ENCODE measurements around the gene TNFRSF9. TPM values are rescaled to one million over a fixed set of nuclear protein-coding genes. Genes with fewer than 3 reads are reported as not detected.

Gene TNFRSF9
- total and polyA plus RNA-seq, 2 experiments from 2014 or later = not detected

DNA sequence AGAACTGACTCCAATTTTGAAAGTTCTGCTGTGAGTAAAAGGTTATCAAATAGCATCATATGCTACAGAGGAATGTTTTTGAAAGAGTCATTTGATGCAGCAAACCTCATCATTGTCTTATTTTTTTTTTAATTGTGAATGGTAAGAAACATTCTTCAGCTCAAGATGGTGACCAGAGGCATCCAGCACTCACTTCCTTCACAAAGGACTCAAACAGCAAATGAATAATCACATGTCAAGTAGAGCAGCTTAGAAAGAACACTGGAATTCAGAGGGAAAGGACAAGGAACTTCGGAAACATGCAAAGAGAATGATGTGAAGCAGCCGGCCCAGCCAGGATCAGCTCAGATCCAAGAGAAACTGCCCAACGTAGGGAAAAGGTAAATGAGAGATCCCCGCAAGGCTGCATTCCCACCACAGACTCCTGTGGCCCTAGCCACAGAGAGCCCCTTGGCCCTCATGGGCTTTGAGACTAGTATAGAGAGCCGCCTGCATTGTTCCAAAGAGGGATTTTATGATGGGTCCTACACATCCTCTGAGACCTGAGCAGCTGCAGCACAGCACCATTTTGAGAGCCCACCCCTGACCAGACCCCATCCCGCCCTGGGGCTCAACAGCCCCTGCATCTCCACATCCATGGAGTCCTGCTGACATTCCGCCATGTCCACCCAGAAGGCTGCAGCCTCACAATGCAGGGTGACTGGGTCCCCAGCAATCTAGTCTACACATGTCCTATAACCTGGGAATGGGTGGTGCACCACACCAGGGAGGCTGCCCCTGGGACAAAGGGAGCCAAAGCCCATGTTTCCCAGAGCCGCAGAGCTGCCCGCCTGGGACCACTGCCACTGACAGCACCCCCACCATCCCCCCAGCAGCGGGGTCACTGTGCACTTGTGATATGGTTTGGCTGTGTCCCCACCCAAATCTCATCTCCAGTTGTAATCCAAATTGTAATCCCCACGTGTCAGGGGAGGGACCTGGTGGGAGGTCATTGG is 66.5 kb downstream of the TNFRSF9 start:
- DNase-seq (ENCODE audit: low read depth in 1 of 2, low spot score in 1 of 2) = no peak

DNA sequence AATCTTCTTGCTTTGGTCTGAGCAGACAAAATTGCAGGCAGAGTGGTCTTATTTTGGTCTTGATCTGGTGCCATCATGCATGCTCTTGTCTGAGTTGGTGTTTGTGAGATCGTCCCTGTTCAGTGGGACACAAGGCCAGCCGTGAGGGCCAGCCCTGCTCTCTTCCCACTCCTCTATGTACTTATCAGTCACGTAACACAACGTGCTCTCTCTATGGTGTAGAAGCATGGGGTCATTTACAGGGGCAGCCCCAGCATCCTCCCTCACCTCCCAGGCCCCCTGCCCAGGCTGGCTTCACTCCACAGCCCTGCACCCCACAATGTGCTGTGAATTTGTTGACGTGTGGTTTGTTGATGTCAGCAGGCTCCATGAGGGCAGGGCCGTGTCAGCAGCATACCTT is 69.5 kb downstream of the TNFRSF9 start:
- H3K9me3 ChIP-seq (ENCODE audit: low read depth) = no peaks in the 10 kb centered on the region
- DNase-seq (ENCODE audit: low read depth in 1 of 2, low spot score in 1 of 2) = no peak
- H3K4me3 ChIP-seq = no peak overlapping the region
- TF ChIP-seq, protein P1, sequence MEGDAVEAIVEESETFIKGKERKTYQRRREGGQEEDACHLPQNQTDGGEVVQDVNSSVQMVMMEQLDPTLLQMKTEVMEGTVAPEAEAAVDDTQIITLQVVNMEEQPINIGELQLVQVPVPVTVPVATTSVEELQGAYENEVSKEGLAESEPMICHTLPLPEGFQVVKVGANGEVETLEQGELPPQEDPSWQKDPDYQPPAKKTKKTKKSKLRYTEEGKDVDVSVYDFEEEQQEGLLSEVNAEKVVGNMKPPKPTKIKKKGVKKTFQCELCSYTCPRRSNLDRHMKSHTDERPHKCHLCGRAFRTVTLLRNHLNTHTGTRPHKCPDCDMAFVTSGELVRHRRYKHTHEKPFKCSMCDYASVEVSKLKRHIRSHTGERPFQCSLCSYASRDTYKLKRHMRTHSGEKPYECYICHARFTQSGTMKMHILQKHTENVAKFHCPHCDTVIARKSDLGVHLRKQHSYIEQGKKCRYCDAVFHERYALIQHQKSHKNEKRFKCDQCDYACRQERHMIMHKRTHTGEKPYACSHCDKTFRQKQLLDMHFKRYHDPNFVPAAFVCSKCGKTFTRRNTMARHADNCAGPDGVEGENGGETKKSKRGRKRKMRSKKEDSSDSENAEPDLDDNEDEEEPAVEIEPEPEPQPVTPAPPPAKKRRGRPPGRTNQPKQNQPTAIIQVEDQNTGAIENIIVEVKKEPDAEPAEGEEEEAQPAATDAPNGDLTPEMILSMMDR (IDR thresholded peaks at IDR 0.05; ENCODE audit: low read depth, low read length) = no peak
- H3K4me1 ChIP-seq (ENCODE audit: low read depth) = no peaks in the 10 kb centered on the region
- no peaks in the 10 kb centered on the region for H3K27me3 ChIP-seq
- H3K27ac ChIP-seq = no peak overlapping the region
- no peaks in the 10 kb centered on the region for H3K36me3 ChIP-seq

More for the DNA sequence above, 66.5 kb downstream of the TNFRSF9 start:
- no peaks in the 10 kb centered on the region for H3K9me3 ChIP-seq (ENCODE audit: low read depth)
- H3K27me3 ChIP-seq = no peaks in the 10 kb centered on the region
- TF ChIP-seq, protein P1 (IDR thresholded peaks at IDR 0.05; ENCODE audit: low read depth, low read length) = no peak
- H3K4me1 ChIP-seq (ENCODE audit: low read depth) = no peaks in the 10 kb centered on the region
- no peak overlapping the region for H3K27ac ChIP-seq
- H3K4me3 ChIP-seq = no peak overlapping the region
- no peaks in the 10 kb centered on the region for H3K36me3 ChIP-seq

DNA sequence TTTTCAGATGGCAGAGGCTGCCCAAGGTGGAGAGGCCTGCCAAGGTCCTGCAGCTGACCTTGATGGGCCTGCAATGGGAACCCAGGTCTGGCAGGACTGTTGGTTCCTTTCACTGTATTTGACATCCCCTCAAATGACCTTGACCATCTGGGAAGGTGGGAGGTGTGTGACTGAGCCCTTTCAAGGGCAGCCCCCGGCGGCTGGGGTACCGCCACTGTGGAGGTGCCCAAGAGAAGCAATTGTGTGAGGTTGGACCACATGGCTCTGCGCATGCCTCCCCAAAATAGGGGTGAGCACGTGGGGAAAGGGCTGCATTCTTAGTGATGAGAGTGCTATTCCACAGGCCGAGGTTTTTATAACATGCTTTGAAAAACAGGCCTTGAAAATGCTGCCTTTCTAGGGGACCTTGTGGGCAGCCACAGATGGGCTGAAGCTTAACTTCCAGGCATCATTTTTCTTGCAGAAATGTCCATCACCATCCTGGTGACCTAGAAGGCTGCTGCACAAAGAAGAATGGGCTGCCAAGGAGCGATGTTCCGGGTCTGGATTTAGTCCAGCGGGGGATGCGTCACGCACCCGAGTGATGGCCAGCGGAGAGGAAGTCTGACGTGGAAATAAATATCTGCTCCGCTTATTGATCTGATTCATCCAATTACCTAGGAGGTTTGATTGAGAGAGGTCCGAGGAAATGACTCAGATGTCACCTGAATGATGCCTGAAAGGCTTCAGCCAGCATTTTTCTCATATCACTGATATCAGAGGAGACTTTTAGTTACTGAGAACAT is 71.3 kb downstream of the TNFRSF9 start:
- Histone ChIP-seq H3K36me3 (no peaks in the 10 kb centered on the region), H3K9me3 (ENCODE audit: low read depth) (no peaks in the 10 kb centered on the region), H3K4me1 (ENCODE audit: low read depth) (no peaks in the 10 kb centered on the region), H3K4me3 (no peak overlapping the region), H3K27ac (no peak overlapping the region), H3K27me3 (no peaks in the 10 kb centered on the region)
- TF ChIP-seq, protein P1 (IDR thresholded peaks at IDR 0.05; ENCODE audit: low read depth, low read length) = no peak
- no peak for DNase-seq (ENCODE audit: low read depth in 1 of 2, low spot score in 1 of 2)

DNA sequence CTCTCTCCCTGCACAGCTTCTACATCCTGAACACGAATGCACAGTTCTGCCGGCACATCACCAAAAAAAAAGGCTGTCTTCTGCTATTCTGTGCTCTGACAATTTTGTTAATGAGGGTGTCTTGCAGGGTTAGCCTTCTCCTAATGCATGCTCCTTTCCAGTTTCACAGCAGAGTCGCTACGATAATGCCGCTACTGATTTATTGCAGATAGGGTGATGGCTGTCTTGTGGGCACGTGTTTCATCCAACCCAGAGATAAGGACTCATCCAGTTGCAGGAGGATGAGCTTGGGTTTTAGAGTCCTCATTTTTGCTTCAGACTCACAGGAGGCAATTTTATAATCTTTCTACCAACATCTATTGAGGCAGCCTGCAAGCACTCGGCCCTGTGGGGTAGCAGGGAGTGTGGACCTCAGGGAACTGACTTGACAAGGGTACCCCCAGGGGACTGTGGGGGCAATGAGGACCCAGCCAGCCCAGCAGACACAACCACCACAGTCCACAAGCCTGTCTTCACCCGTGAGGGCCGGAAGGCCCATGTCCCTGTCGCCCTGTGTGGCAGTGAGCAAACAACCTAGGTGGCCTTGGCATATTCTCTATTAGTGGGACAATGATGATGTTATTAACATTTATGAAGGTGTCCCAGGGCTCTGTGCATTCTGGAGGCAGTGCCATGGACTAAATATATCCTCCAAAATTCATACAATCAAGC is 72.4 kb downstream of the TNFRSF9 start:
- Histone ChIP-seq H3K9me3 (ENCODE audit: low read depth) (no peaks in the 10 kb centered on the region), H3K27ac (no peak overlapping the region), H3K27me3 (no peaks in the 10 kb centered on the region), H3K4me1 (ENCODE audit: low read depth) (no peaks in the 10 kb centered on the region), H3K36me3 (no peaks in the 10 kb centered on the region), H3K4me3 (no peak overlapping the region)
- TF ChIP-seq, protein P1 (IDR thresholded peaks at IDR 0.05; ENCODE audit: low read depth, low read length) = no peak
- DNase-seq (ENCODE audit: low read depth in 1 of 2, low spot score in 1 of 2) = no peak

DNA sequence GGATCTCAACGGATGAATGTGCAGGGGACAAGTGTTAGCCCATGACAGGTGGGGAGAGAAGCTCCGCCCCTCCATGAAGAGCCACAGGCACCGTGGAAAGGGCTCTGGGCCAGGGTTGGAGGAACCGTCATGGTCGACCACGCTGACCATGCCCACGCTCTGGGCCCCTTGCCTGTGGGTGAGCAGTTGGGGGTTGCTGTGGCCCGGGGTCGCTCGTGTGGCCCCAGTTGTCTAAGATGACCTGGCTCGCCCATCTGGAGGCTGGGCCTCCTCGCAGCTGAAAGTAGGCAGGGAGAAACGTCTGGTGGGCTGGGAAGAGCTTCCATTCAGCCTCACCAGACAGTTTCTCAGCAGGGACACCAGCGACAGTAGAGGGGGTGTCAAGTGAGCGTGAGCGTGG is 74.7 kb downstream of the TNFRSF9 start:
- Histone ChIP-seq H3K27me3 (no peaks in the 10 kb centered on the region), H3K9me3 (ENCODE audit: low read depth) (no peaks in the 10 kb centered on the region), H3K36me3 (no peaks in the 10 kb centered on the region), H3K4me1 (ENCODE audit: low read depth) (no peaks in the 10 kb centered on the region), H3K4me3 (no peak overlapping the region), H3K27ac (no peak overlapping the region)
- no peak for DNase-seq (ENCODE audit: low read depth in 1 of 2, low spot score in 1 of 2)
- TF ChIP-seq, protein P1 (IDR thresholded peaks at IDR 0.05; ENCODE audit: low read depth, low read length) = no peak
